Measurements from ENCODE around the gene ZNF497. TPM values are rescaled to one million over a fixed set of nuclear protein-coding genes. Genes with fewer than 3 reads are reported as not detected.

The ZNF497 gene
- total and polyA plus RNA-seq, 9 of the 15 experiments (the other 6 are each of a cell fraction or from before 2014, with no cell fraction given) = 0.06 to 0.98 (median 0.44) TPM; not detected in 1

GRCh38 chr19:58380662-58381459 lies 18.3 kb upstream of the ZNF497 start, which contains the start of gene ZNF837 (continued):
- TF ChIP-seq ZBTB40 (IDR thresholded peaks at IDR 0.05) = peak; percentile 99
- TF ChIP-seq ZBTB40 (CRISPR knock-in tag; IDR thresholded peaks at IDR 0.05) = no peak
- no peak for TF ChIP-seq FOXA3 (CRISPR knock-in tag; conservative IDR thresholded peaks at IDR 0.05 in 1 of 2, IDR thresholded peaks at IDR 0.05 in 1 of 2)
- peak; percentile 88 for TF ChIP-seq ZBTB7A (IDR thresholded peaks at IDR 0.05; ENCODE audit: borderline replicate concordance, control insufficient read depth, low read depth, low read length)
- peak in 1 of 2 experiments; percentile 99; a peak in 2 of 4 replicates for TF ChIP-seq TRIM24 (IDR thresholded peaks at IDR 0.05)
- no peak; the same call in 1 of the 2 replicates for TF ChIP-seq NCOR1 (IDR thresholded peaks at IDR 0.05)
- no peak for TF ChIP-seq FOXA1 (IDR thresholded peaks at IDR 0.05; ENCODE audit: borderline replicate concordance)
- no peak for TF ChIP-seq MECOM (CRISPR knock-in tag; IDR thresholded peaks at IDR 0.05)
- TF ChIP-seq NEUROD1 (IDR thresholded peaks at IDR 0.05; ENCODE audit: borderline replicate concordance, low read depth, low read length, partially characterized antibody) = peak; percentile 70
- TF ChIP-seq VEZF1 (CRISPR knock-in tag; IDR thresholded peaks at IDR 0.05) = peak; percentile 72; the same call in 1 of the 2 replicates
- TF ChIP-seq CREB1 (IDR thresholded peaks at IDR 0.05) = peak; percentile 76
- peak; percentile 88 for TF ChIP-seq CREB1 (CRISPR knock-in tag; IDR thresholded peaks at IDR 0.05)

All from K562 (cell line).